Lower lobe of right lung (tissue), 2 donors: ENCODE data around the gene STMN1. TPM values are rescaled to one million over a fixed set of nuclear protein-coding genes. Genes with fewer than 3 reads are reported as not detected.
A peak's percentile ranks its signal among the peaks of the same experiment; 100 is the strongest.

Source experiments
- ATAC-seq, 2 donors: fragments of 200-7000 bp; cut with Tn5 transposase; one replicate each; pipeline ENCODE4 v1.9.1; 2020 to 2022; ENCODE audit warnings: mild to moderate bottlenecking in 2 of 2, moderate library complexity in 2 of 2
- DNase-seq: peaks from one replicate; pipeline ENCODE4 v3.0.0-alpha.2; 2020
- H3K27ac ChIP-seq: fragments of 200-600 bp; one replicate; pipeline ENCODE4 v1.8.0; 2022
- H3K27me3 ChIP-seq: fragments of 200-600 bp; one replicate; pipeline ENCODE4 v1.8.0; 2022; ENCODE audit warnings: low read depth
- H3K36me3 ChIP-seq: fragments of 200-600 bp; one replicate; pipeline ENCODE4 v1.8.0; 2022; ENCODE audit warnings: mild to moderate bottlenecking
- H3K4me1 ChIP-seq: fragments of 200-600 bp; one replicate; pipeline ENCODE4 v1.8.0; 2022
- H3K4me3 ChIP-seq: fragments of 200-600 bp; one replicate; pipeline ENCODE4 v1.8.0; 2022; ENCODE audit warnings: mild to moderate bottlenecking
- H3K9me3 ChIP-seq: fragments of 200-600 bp; one replicate; pipeline ENCODE4 v1.8.0; 2022
- intact Hi-C: fragments of 100-400 bp; cut with DNase I; formaldehyde crosslinking; loops from one replicate; pipeline ENCODE4 v1.11.0; 2022
- total RNA-seq: library from RNA; stranded (reverse); fragmentation: NEBNext Ultra II Directional; extraction: Animal tissue kit (Norgen Biotek cat#: 25700); gene quantifications from one replicate; pipeline ENCODE4 v1.2.1, GENCODE V29; 2021
- TF ChIP-seq, protein P1 (sequence below): fragments of 200-600 bp; IDR thresholded peaks from one replicate; pipeline ENCODE4 v1.8.0; 2022; ENCODE audit warnings: antibody characterized with exemption, mild to moderate bottlenecking
- donor health status: DM: no; HTN: yes; CAD: no; lungs with severe emphysema.

STMN1 gene
- total RNA-seq, 1 donor from 2014 or later: 56.6 TPM

DNA sequence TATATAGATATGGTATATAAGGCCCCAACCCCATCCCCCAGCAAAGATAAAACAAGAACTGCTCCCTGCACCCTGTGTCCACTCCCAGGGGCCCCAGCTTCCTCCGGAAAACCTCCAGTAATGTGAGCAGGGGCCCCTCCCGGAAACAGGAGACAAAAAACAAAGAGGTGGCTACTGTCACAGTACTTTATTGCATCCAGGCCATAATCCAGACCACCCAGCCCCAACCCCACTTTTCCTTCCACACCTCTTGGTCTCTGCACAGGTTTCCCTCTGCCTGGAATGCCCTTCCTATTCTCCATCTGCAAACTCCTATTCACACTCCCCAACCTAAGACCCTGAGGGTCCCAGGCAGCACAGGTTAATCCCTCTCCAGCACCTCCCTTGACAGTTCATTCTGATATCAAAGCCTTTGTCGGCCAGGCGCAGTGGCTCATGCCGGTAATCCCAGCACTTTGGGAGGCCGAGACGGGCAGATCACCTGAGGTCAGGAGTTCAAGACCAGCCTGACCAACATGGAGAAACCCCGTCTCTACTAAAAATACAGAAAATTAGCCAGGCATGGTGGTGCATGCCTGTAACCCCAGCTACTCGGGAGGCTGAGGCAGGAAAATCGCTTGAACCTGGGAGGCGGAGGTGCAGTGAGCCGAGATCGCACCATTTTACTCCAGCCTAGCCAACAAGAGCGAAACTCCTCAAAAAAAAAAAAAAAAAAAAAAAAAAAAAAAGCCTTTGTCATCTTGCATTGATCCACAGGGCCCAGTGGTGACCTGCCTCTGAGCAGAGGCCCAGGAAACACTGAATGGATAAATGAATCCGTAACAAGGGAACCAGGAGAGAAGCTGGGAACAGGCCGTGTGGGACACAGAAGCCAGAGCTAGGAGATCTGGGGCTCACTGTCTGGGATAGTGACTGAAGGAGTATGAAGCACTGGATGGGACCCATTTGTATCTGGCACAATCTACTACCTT, 44.6 kb downstream of the STMN1 start:
- Histone ChIP-seq H3K27me3 (no peaks in the 10 kb centered on the region), H3K27ac (no peak overlapping the region), H3K9me3 (no peaks in the 10 kb centered on the region), H3K4me3 (no peak overlapping the region), H3K4me1 (peaks cover 24% of the 10 kb centered on the region), H3K36me3 (peaks cover 11% of the 10 kb centered on the region)
- DNase-seq (no peak), ATAC-seq (no peak)
- intact Hi-C loops: no loop called here
- TF ChIP-seq, protein P1, sequence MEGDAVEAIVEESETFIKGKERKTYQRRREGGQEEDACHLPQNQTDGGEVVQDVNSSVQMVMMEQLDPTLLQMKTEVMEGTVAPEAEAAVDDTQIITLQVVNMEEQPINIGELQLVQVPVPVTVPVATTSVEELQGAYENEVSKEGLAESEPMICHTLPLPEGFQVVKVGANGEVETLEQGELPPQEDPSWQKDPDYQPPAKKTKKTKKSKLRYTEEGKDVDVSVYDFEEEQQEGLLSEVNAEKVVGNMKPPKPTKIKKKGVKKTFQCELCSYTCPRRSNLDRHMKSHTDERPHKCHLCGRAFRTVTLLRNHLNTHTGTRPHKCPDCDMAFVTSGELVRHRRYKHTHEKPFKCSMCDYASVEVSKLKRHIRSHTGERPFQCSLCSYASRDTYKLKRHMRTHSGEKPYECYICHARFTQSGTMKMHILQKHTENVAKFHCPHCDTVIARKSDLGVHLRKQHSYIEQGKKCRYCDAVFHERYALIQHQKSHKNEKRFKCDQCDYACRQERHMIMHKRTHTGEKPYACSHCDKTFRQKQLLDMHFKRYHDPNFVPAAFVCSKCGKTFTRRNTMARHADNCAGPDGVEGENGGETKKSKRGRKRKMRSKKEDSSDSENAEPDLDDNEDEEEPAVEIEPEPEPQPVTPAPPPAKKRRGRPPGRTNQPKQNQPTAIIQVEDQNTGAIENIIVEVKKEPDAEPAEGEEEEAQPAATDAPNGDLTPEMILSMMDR: no peak

DNA sequence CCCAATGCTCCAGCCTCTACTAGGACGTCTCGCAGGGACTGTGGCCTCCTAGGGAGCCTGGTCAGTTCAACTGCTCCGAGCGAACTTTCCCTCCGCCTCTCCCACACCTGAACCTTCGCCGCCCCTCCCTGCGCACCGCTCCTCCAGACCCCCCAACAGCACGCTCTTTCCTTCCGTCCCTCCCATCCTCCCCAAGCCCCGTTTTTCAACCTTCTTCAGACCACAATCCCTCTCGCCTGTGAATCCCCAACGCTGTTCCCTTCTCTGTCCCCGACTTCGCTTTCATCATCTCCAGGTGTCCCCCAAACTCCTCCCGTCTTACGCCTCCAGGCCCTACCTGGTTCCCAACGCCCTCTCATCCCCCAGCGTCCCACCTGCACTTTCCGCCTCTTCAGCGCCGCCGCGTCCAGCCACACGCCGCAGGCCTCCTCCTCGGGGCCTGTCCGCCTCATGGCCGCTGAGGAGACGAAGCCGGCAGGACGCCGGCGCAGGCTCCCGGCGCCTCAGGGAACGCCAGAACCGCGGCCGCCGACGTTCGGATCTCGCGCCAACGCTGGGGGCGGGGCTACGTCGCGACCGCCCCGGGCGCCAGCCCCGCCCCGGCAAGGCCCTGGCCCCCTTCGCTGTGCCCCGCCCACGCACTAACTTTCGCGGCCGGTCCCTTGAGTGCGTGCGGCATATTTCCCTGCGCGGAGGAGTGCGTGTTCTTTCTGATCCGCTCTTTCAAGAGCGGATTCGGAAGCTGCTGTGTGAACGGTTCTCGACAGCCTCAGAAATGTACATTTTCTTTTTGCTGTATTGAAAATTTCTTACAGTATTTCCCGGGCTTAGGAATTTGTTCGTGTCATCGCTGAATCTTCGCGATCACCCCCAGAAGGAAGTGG, 47.1 kb downstream of the STMN1 start, which contains the start of gene AUNIP:
Gene AUNIP (minus strand): TSS at position 552 of the 884 bp plus-strand sequence. CDS start 100 bp downstream, at position 452.
- Histone ChIP-seq H3K36me3 (peaks cover 11% of the 10 kb centered on the region), H3K9me3 (no peaks in the 10 kb centered on the region), H3K27me3 (no peaks in the 10 kb centered on the region), H3K4me3 (peak within 1 kb of the TSS; percentile 55), H3K4me1 (peaks cover 24% of the 10 kb centered on the region), H3K27ac (peak within 1 kb of the TSS; percentile 70)
- TF ChIP-seq, protein P1: no peak
- intact Hi-C loops: no loop called here
- DNase-seq: peak; percentile 93
- ATAC-seq: peak; percentile 98 to 99

DNA sequence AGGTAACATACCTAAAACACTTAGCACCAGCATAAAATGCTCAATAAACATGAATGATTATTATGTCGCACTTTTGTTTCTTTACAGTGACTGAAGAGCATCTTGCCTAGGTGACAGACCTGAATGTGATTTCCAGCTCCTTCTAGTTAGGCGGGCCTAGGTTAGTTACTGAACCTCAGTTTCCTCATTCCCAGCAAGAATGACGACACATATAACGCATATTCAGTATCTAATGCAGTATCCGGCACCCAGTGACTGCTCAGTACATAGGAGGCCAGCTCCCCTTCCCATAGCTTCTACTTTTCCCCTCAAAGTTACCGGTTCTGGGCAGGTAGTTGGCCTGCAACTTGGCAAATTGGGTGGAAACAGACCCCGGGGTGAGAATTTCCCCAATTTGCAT, 47.7 kb downstream of the STMN1 start:
- no peak overlapping the region for H3K27ac ChIP-seq
- H3K4me1 ChIP-seq: peaks cover 24% of the 10 kb centered on the region
- no peaks in the 10 kb centered on the region for H3K9me3 ChIP-seq
- DNase-seq (no peak), ATAC-seq (no peak)
- H3K4me3 ChIP-seq: peak overlapping the region; percentile 55
- peaks cover 11% of the 10 kb centered on the region for H3K36me3 ChIP-seq
- TF ChIP-seq, protein P1: no peak
- no peaks in the 10 kb centered on the region for H3K27me3 ChIP-seq
- intact Hi-C loops: no loop called here

DNA sequence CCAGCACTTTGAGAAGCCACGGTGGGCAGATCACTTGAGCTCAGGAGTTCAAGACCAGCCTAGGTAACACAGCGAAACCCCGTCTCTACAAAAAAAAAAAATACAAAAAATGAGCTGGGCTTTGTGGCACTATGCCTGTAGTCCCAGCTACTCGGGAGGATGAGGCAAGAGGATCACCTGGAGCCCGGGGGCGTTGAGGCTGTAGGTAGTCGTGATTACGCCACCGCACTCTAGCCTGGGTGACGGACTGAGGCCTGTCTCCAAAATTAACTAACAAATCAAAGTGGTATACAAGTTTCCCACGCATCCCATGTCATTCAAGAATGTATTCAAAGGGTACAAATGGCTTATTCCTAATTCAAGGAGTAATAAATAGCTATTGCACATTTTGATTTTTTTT, 49.4 kb downstream of the STMN1 start:
- Histone ChIP-seq H3K36me3 (no peaks in the 10 kb centered on the region), H3K4me3 (no peak overlapping the region), H3K4me1 (peaks cover 24% of the 10 kb centered on the region), H3K27ac (no peak overlapping the region), H3K27me3 (no peaks in the 10 kb centered on the region), H3K9me3 (no peaks in the 10 kb centered on the region)
- no peak for ATAC-seq
- DNase-seq: no peak
- TF ChIP-seq, protein P1: no peak
- intact Hi-C loops: no loop called here

DNA sequence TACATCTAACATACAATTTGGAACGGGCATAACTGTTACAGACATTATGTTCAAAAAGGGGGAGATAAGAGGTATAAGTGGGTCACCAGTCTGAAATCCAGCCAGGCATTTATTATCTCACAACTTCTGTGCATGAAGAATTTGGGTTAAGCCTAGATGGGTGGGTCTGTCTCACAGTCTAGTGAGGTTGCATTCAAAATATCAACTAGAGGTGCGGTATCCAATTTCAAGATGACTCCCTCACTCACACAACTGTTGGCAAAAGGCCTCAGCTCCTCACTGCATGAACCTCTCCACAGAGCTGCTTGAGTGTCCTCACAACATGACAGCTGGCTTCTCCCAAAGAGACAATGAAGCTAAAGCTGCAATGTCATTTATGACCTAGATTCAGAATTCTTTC, 51.7 kb downstream of the STMN1 start:
- ATAC-seq: no peak
- intact Hi-C loops: no loop called here
- peaks cover 8% of the 10 kb centered on the region for H3K4me1 ChIP-seq
- H3K27me3 ChIP-seq: no peaks in the 10 kb centered on the region
- no peak overlapping the region for H3K27ac ChIP-seq
- H3K36me3 ChIP-seq: no peaks in the 10 kb centered on the region
- H3K9me3 ChIP-seq: no peaks in the 10 kb centered on the region
- no peak for DNase-seq
- TF ChIP-seq, protein P1: no peak
- no peak overlapping the region for H3K4me3 ChIP-seq
